Activated T-cell treated with anti-CD3 and anti-CD28 coated beads for 1 hour (primary cell): ENCODE data around the gene RTN4.

Source experiments
- DNase-seq: peaks from one replicate; pipeline ENCODE4 v3.0.0-alpha.2; 2020; ENCODE audit warnings: low read depth

Gene RTN4

GRCh38 chr2:54968561-54969218, 81.6 kb downstream of the RTN4 start:
- DNase-seq: no peak

GRCh38 chr2:54967759-54968365, 82.4 kb downstream of the RTN4 start:
- DNase-seq: no peak

GRCh38 chr2:54967269-54967668, 83.0 kb downstream of the RTN4 start:
- DNase-seq: no peak

GRCh38 chr2:54966837-54967236, 83.4 kb downstream of the RTN4 start:
- no peak for DNase-seq

GRCh38 chr2:54966165-54966832, 84.0 kb downstream of the RTN4 start:
- no peak for DNase-seq

GRCh38 chr2:54965425-54965824, 84.8 kb downstream of the RTN4 start:
- no peak for DNase-seq

GRCh38 chr2:54964816-54965215, 85.4 kb downstream of the RTN4 start:
- DNase-seq: no peak

GRCh38 chr2:54964271-54964670, 86.0 kb downstream of the RTN4 start:
- no peak for DNase-seq

- DNase-seq: no peak
Measured at GRCh38 chr2:54963476-54963875, 86.8 kb downstream of the RTN4 start.

GRCh38 chr2:54962935-54963440, 87.3 kb downstream of the RTN4 start:
- DNase-seq: no peak

- DNase-seq: no peak
Measured at GRCh38 chr2:54962511-54962910, 87.7 kb downstream of the RTN4 start.

- DNase-seq: no peak
Measured at GRCh38 chr2:54960164-54960563, 90.1 kb downstream of the RTN4 start.

GRCh38 chr2:54958717-54959371, 91.4 kb downstream of the RTN4 start:
- no peak for DNase-seq

GRCh38 chr2:54957321-54957999, 92.8 kb downstream of the RTN4 start:
- DNase-seq: no peak

- no peak for DNase-seq
Measured at GRCh38 chr2:54956111-54956627, 94.1 kb downstream of the RTN4 start.

GRCh38 chr2:54955358-54956110, 94.7 kb downstream of the RTN4 start:
- no peak for DNase-seq

GRCh38 chr2:54954705-54955357, 95.4 kb downstream of the RTN4 start:
- DNase-seq: no peak

GRCh38 chr2:54954158-54954557, 96.1 kb downstream of the RTN4 start:
- no peak for DNase-seq

GRCh38 chr2:54952978-54953456, 97.2 kb downstream of the RTN4 start:
- DNase-seq: no peak

- DNase-seq: no peak
Measured at GRCh38 chr2:54952425-54952824, 97.8 kb downstream of the RTN4 start.

- DNase-seq: no peak
Measured at GRCh38 chr2:54950811-54951210, 99.4 kb downstream of the RTN4 start.
